ENCODE data around the gene PIGS. TPM values are rescaled to one million over a fixed set of nuclear protein-coding genes. Genes with fewer than 3 reads are reported as not detected.

Gene PIGS
- total and polyA plus RNA-seq, 9 of the 15 experiments (the other 6 are each of a cell fraction or from before 2014, with no cell fraction given), result 47.5 to 138 (median 57.6) TPM

DNA sequence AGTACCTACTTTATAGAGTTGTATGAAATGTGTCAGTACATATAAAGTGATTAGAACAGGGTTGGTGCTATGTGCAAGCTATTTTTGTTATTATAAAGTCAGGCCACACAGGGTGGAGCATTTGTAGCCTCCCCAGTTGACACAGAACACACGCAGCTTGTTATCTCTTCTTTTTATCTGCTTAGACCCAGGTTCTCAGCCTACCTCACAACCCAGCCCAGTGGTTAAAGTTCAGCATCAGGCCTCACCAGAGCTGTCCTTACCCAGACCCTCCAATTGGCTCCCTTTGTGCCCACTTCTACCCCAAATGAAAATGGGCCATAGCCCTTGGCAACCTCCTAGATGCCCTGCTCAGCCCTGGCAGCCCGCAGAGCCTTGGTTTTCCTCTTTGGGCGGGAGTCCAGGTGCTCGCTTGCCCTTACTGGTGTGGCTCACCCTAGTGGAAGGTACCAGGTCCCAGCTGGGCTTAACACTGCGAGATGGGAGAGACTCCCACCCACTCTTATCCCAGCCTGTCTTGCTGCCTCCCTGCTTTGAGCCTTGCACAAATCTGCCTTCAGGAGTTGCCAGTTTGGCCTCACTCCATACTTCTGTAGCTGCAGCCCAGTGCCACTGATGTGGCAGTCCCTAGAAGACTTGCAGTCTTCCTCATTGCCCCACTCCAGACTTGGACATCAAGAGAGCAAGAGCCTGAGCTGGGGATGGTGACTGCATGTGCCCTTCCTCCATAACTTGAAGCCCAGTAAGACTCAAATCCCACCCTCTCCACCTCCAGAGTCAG is 1.1 kb upstream of the PIGS start:
- in situ Hi-C loops (cut with MboI) (no loop called here), intact Hi-C loops (cut with micrococcal nuclease) (no loop called here)
- ChIA-PET POLR2A (interaction anchor here (0.8 to 4.8 kb wide), 9 partner anchors 11 to 373 kb away, joined by 3 to 26 read pairs (median 4); partner anchors contain the start of gene UNC119), CTCF (ENCODE audit: low intra/inter-chr PET ratio) (no interaction called here)
- Histone ChIP-seq H3K36me3 (ENCODE audit: control insufficient read depth, insufficient read depth, low read length) (peaks cover 52% of the 10 kb centered on the region), H3K27ac (ENCODE audit: extremely low read depth, low read depth, low read length) (peak overlapping the region; percentile 83; the same call in 2 of the 3 replicates), H3K4me2 (ENCODE audit: insufficient read depth, low read length) (peak overlapping the region; percentile 85), H4K20me1 (replicated peaks; ENCODE audit: control insufficient read depth, insufficient read depth, low read length) (0 out of 2 replicates have a peak, but pooled peaks cover 10% of the 10 kb centered on the region), H2AFZ (ENCODE audit: low read depth, low read length) (0 out of 2 replicates have a peak overlapping the region, but pooled peaks have one; percentile 95), H3K79me2 (ENCODE audit: control insufficient read depth, insufficient read depth, low read length) (peaks cover 66% of the 10 kb centered on the region), H3K9me1 (ENCODE audit: control insufficient read depth, insufficient read depth, low read length) (peaks cover 18% of the 10 kb centered on the region), H3K9ac (ENCODE audit: insufficient read depth in 1 of 2, low read depth in 2 of 2, low read length in 2 of 2) (peak overlapping the region; percentile 73 to 77; a peak in 3 of 4 replicates), H3K27me3 (ENCODE audit: control insufficient read depth in 2 of 2, insufficient read depth in 2 of 2, low read length in 2 of 2) (no peaks in the 10 kb centered on the region), H3K4me1 (replicated peaks in 1 of 2; ENCODE audit: control insufficient read depth in 2 of 2, insufficient read depth in 2 of 2, low read length in 2 of 2) (peaks cover 31 to 38% of the 10 kb centered on the region in 2 experiments), H3K4me3 (peak overlapping the region; percentile 82), H3K9me3 (replicated peaks; ENCODE audit: control insufficient read depth, insufficient read depth, low read depth, low read length) (no peaks in the 10 kb centered on the region)
- no TSS peak for BruUV-seq (replicated peaks)
- peak in 1 of 4 experiments; percentile 43 for DNase-seq (ENCODE audit: extremely low read depth in 1 of 4, low spot score in 3 of 4)
- FAIRE-seq, result no peak
- TF ChIP-seq MYNN (IDR thresholded peaks at IDR 0.05) (peak; percentile 28; the same call in 1 of the 2 replicates), MYNN (CRISPR knock-in tag; IDR thresholded peaks at IDR 0.05) (no peak), SIX5 (IDR thresholded peaks at IDR 0.05; ENCODE audit: borderline replicate concordance in 1 of 2, insufficient read depth in 1 of 2, low read depth in 1 of 2, low read length in 2 of 2) (no peak), POLR2AphosphoS5 (IDR thresholded peaks at IDR 0.05; ENCODE audit: control insufficient read depth, insufficient read depth, low read depth, low read length) (peak; percentile 12; the same call in 1 of the 2 replicates)
- 35% methylated on average over 5 of the region's 5 CpGs for WGBS (ENCODE audit: insufficient coverage, low coverage, missing lambda C conversion rate)
- ATAC-seq, result no peak
